Type B pancreatic cell (in vitro differentiated cells): ENCODE data around the gene SCRT2. TPM values are rescaled to one million over a fixed set of nuclear protein-coding genes. Genes with fewer than 3 reads are reported as not detected.
"Not testable (repeated sequence)": the region's sequence is repeated elsewhere in the genome, so short reads cannot be mapped to it uniquely, and the experiment has no call there.

Experiments
- DNase-seq: peaks from one replicate; pipeline ENCODE4 v3.0.0; 2021; ENCODE audit warnings: mixed read lengths; ENCODE audit not compliant: unreplicated experiment; ENCODE audit errors: extremely low spot score
- H3K27ac Mint-ChIP-seq: 2 replicates; pipeline ENCODE4 v1.8.0; 2021; ENCODE audit warnings: mild to moderate bottlenecking, mixed read lengths
- H3K27me3 Mint-ChIP-seq: 2 replicates; pipeline ENCODE4 v1.8.0; 2021; ENCODE audit warnings: mixed read lengths
- H3K36me3 Mint-ChIP-seq: 2 replicates; pipeline ENCODE4 v1.8.0; 2021; ENCODE audit warnings: mixed read lengths
- H3K4me1 Mint-ChIP-seq: one replicate; pipeline ENCODE4 v1.8.0; 2021; ENCODE audit warnings: mixed read lengths; ENCODE audit not compliant: unreplicated experiment
- H3K4me3 Mint-ChIP-seq: 2 replicates; pipeline ENCODE4 v1.8.0; 2021; ENCODE audit warnings: mild to moderate bottlenecking, mixed read lengths
- H3K9me3 Mint-ChIP-seq: 2 replicates; pipeline ENCODE4 v1.8.0; 2021; ENCODE audit warnings: mixed read lengths
- total RNA-seq: library from RNA; stranded (reverse); gene quantifications from 2 replicates; pipeline ENCODE4 v1.2.1, GENCODE V29; 2021; ENCODE audit warnings: low replicate concordance
- TF ChIP-seq, protein P1 (sequence below): fragments of 200-600 bp; sonication (generic); conservative IDR thresholded peaks from 2 replicates; pipeline ENCODE4 v1.5.0; 2021; ENCODE audit warnings: antibody characterized with exemption, mild to moderate bottlenecking

Gene SCRT2
- total RNA-seq, 1 donor from 2014 or later = 0.36 TPM

DNA sequence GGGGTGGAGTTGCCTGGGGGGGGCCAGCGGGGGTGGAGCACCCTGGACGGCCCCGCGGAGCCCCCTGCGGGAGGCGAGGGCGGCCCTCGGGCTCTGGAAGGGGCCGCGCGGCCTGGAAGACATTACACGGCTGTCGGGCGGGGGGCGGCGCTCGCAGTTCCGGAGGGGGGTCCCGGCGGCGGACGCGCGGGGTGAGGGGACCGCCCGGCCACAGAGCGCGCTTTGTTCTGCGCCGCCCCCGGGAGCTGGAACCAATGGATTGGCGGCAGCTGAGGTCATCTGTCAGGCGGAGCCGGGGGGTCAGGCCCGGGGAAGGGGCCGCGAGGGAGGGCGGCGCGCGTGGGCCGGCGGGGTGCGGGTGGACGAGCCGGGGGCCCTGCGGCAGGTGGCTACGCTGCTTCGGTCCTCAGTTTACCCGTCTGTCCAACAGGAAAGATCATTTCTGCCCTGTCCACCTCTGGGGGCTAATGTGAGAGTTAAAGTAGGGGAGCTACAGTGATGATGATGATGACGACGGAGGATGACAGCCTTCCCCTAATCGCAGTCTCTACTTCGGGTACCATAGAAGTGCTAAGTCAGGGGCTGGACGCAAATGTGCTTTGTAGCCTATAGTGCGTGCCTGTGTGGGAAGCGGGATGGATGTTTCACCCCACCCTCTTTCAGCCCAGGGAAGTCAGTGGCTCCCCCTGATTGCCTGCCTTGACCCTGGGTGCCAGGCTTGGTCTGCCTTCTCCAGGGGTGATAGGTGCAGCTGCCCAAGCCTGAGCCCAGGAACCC lies 33.0 kb downstream of the SCRT2 start:
- Mint-ChIP-seq H3K4me3 (peak overlapping the region; percentile 70), H3K9me3 (no peaks in the 10 kb centered on the region), H3K4me1 (peaks cover 10% of the 10 kb centered on the region), H3K36me3 (no peaks in the 10 kb centered on the region), H3K27ac (no peak overlapping the region), H3K27me3 (peaks cover 24% of the 10 kb centered on the region)
- DNase-seq = no peak
- TF ChIP-seq, protein P1, sequence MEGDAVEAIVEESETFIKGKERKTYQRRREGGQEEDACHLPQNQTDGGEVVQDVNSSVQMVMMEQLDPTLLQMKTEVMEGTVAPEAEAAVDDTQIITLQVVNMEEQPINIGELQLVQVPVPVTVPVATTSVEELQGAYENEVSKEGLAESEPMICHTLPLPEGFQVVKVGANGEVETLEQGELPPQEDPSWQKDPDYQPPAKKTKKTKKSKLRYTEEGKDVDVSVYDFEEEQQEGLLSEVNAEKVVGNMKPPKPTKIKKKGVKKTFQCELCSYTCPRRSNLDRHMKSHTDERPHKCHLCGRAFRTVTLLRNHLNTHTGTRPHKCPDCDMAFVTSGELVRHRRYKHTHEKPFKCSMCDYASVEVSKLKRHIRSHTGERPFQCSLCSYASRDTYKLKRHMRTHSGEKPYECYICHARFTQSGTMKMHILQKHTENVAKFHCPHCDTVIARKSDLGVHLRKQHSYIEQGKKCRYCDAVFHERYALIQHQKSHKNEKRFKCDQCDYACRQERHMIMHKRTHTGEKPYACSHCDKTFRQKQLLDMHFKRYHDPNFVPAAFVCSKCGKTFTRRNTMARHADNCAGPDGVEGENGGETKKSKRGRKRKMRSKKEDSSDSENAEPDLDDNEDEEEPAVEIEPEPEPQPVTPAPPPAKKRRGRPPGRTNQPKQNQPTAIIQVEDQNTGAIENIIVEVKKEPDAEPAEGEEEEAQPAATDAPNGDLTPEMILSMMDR = no peak

DNA sequence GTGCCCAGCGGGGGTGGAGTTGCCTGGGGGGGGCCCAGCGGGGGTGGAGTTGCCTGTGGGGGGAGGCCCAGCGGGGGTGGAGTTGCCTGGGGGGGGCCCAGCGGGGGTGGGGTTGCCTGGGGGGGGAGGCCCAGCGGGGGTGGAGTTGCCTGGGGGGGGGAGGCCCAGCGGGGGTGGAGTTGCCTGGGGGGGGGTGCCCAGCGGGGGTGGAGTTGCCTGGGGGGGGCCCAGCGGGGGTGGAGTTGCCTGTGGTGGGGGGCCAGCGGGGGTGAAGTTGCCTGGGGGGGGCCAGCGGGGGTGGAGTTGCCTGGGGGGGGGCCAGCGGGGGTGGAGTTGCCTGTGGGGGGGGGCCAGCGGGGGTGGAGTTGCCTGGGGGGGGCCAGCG lies 33.6 kb downstream of the SCRT2 start:
- DNase-seq, H3K9me3 Mint-ChIP-seq, H3K4me3 Mint-ChIP-seq, H3K36me3 Mint-ChIP-seq, H3K27ac Mint-ChIP-seq: not testable (repeated sequence)
- Mint-ChIP-seq H3K27me3 (peaks cover 27% of the 10 kb centered on the region), H3K4me1 (peaks cover 10% of the 10 kb centered on the region)

DNA sequence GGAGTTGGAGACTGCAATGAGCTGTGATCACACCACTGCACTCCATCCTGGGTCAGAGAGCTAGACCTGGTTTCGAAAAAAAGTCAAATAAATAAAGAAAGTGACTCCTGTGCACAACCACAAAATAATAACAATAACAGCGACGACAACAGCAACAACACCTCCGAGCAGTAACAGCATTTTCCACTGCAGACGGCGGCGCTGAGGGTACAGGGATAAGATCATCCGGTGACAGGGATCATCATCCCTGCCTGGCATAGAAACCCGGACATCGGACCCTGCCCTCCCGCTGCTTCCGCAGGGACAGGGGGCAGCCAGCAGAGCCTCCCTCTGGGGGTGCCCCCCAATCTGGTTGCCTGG lies 34.1 kb downstream of the SCRT2 start:
- Mint-ChIP-seq H3K27ac (peak overlapping the region; percentile 87), H3K36me3 (no peaks in the 10 kb centered on the region), H3K27me3 (peaks cover 27% of the 10 kb centered on the region), H3K9me3 (no peaks in the 10 kb centered on the region), H3K4me3 (peak overlapping the region; percentile 82), H3K4me1 (peaks cover 7% of the 10 kb centered on the region)
- no peak for DNase-seq
- TF ChIP-seq, protein P1 = no peak

DNA sequence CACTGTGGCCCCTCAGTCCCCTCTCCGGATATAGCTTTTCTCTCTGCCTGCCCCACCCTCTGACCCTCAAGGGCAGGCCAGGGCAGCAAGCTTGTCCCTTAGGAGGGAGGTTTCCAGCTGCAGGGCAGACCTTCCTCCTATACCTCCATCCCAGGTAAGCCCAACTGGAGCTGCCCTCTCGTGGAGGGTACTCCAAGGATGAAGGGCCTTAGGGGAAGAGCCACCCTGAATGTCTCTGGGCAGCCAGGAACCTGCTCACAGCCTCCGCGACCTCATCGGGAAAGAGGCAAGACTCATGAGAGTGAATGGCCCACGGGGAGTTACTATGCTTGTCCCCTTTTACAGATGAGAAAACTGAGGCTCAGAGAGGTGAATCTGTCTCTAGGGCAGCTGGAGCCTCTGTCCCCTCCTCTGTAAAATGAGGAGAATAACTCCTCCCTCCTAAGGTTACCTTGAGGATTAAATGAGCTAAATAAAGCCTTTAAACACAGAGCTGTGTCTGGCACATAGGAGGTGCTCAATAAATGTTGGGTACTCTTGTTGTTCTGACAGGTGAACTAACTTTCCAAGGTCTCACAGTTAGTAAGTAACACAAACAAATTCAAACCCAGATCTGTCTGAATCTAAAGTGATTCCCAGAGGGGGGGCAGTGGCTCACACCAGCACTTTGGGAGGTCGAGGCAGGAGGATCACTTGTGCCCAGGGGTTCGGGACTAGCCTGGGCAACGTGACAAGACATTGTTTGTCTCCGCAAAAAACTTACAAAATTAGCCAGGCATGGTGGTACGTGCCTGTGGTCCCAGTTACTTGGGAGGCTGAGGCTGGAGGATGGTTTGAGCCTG lies 34.7 kb downstream of the SCRT2 start:
- peaks cover 27% of the 10 kb centered on the region for H3K27me3 Mint-ChIP-seq
- peaks cover 8% of the 10 kb centered on the region for H3K4me1 Mint-ChIP-seq
- no peak for DNase-seq
- H3K36me3 Mint-ChIP-seq = no peaks in the 10 kb centered on the region
- TF ChIP-seq, protein P1 = no peak
- peak overlapping the region; percentile 82 for H3K4me3 Mint-ChIP-seq
- peak overlapping the region; percentile 87 for H3K27ac Mint-ChIP-seq
- H3K9me3 Mint-ChIP-seq = no peaks in the 10 kb centered on the region

DNA sequence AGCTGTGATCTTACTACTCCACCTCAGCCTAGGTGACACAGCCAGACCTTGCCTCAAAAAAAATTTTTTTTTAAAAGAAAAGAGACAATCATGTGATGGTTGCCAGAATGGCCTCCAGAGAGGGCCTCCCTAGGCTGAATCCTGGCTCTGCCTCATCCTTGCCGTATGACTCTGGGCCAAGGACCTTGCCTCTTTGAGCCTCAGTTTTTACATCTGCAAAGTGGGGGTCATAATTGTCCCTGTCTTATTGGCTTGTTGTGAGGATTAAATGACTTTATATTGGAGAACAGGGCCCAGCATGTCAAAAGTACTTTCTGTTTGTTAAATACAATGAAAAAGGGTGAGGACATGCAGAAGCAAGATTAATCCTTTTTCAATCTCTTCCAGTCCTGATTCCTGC lies 37.0 kb downstream of the SCRT2 start:
- no peaks in the 10 kb centered on the region for H3K36me3 Mint-ChIP-seq

More for the DNA sequence above, 37.0 kb downstream of the SCRT2 start:
- TF ChIP-seq, protein P1 = no peak
- DNase-seq = no peak
- H3K4me1 Mint-ChIP-seq = peaks cover 13% of the 10 kb centered on the region
- H3K4me3 Mint-ChIP-seq = no peak overlapping the region
- H3K27ac Mint-ChIP-seq = no peak overlapping the region
- H3K9me3 Mint-ChIP-seq = no peaks in the 10 kb centered on the region
- peaks cover 29% of the 10 kb centered on the region for H3K27me3 Mint-ChIP-seq
